HepG2 (cell line): ENCODE measurements around the gene KIZ. TPM values are rescaled to one million over a fixed set of nuclear protein-coding genes. Genes with fewer than 3 reads are reported as not detected.
A peak's percentile ranks its signal among the peaks of the same experiment; 100 is the strongest.

Experiments used
- ATAC-seq: fragments of 200-7000 bp; cut with Tn5 transposase; 3 replicates; pipeline ENCODE4 v1.9.1; 2020; ENCODE audit warnings: mild to moderate bottlenecking, moderate library complexity
- BruUV-seq: library from RNA; stranded (reverse); fragments of 400-500 nt; replicated peaks from 2 replicates; lab custom pipeline; 2021; lab: Mats Ljungman, UMichigan
- CTCF ChIA-PET: fragments of 300-600 bp; formaldehyde crosslinking; extraction: SDS; loops from one replicate; lab custom pipeline; 2021; ENCODE audit warnings: low total read pairs, inconsistent platforms, low intra/inter-chr PET ratio; lab: Yijun Ruan, JAX
- POLR2A ChIA-PET: fragments of 350-600 bp; sonication (Branson Sonifier 250); formaldehyde crosslinking; loops from one replicate; lab custom pipeline; 2020; ENCODE audit warnings: antibody characterized with exemption, inconsistent platforms; lab: Yijun Ruan, JAX
- DNase-seq: peaks from one replicate; pipeline ENCODE4 v3.0.0-alpha.2; 2015; ENCODE audit warnings: low spot score
- FAIRE-seq: peaks from 3 replicates; lab custom pipeline; 2011; peaks lifted over from hg19 to GRCh38; lab: Jason Lieb, UNC
- H2AFZ ChIP-seq: one replicate; pipeline ENCODE4 v1.6.1; 2011; ENCODE audit warnings: low read length, inconsistent platforms
- H3K27ac ChIP-seq: fragments of 300-600 bp; 3 replicates; pipeline ENCODE4 v1.8.0; 2011; ENCODE audit warnings: mixed run types, mild to moderate bottlenecking, mixed read lengths, low read length, inconsistent platforms; ENCODE audit not compliant: insufficient read depth; ENCODE audit errors: extremely low read length
- H3K27me3 ChIP-seq, 2 experiments: fragments of 200-600 bp in 1 of 2; 2 replicates in 1 of 2; 3 replicates in 1 of 2; pipeline versions ENCODE4 v1.6.0 to v1.8.0; 2011; ENCODE audit warnings: low read length in 2 of 2, mild to moderate bottlenecking in 2 of 2, moderate library complexity in 2 of 2, inconsistent platforms in 1 of 2; ENCODE audit not compliant: insufficient read depth in 2 of 2, control insufficient read depth in 1 of 2
- H3K36me3 ChIP-seq, 2 experiments: fragments of 200-600 bp in 1 of 2; replicated peaks in 1 of 2; 2 replicates in 1 of 2; 3 replicates in 1 of 2; pipeline versions ENCODE4 v1.5.1 to v1.8.0; 2011; ENCODE audit warnings: low read length in 2 of 2, inconsistent platforms in 1 of 2; ENCODE audit not compliant: insufficient read depth in 2 of 2, control insufficient read depth in 1 of 2
- H3K4me1 ChIP-seq: 2 replicates; pipeline ENCODE4 v1.5.1; 2012; ENCODE audit warnings: low read length, inconsistent platforms; ENCODE audit not compliant: insufficient read depth
- H3K4me2 ChIP-seq: 2 replicates; pipeline ENCODE4 v1.6.0; 2011; ENCODE audit warnings: low read depth, low read length, inconsistent platforms
- H3K4me3 ChIP-seq, 3 experiments: fragments of 200-600 bp in 1 of 3; sonication (generic), shearing (Covaris generic) in 1 of 3; replicated peaks in 1 of 3; 2 replicates each; pipeline ENCODE4 v1.5.1; 2011 to 2016; ENCODE audit warnings: low read length in 3 of 3, inconsistent platforms in 2 of 3, low read depth in 2 of 3, mild to moderate bottlenecking in 2 of 3, control low read depth in 1 of 3, mixed read lengths in 1 of 3; ENCODE audit not compliant: insufficient read depth in 1 of 3
- H3K79me2 ChIP-seq: one replicate; pipeline ENCODE4 v1.6.1; 2011; ENCODE audit warnings: low read length, inconsistent platforms; ENCODE audit not compliant: insufficient read depth
- H3K9ac ChIP-seq: 2 replicates; pipeline ENCODE4 v1.6.0; 2011; ENCODE audit warnings: mild to moderate bottlenecking, low read depth, low read length, inconsistent platforms; ENCODE audit not compliant: insufficient read depth
- H3K9me3 ChIP-seq: 2 replicates; pipeline ENCODE4 v1.5.1; 2012; ENCODE audit warnings: mild to moderate bottlenecking, low read length
- H4K20me1 ChIP-seq: 2 replicates; pipeline ENCODE4 v1.6.0; 2011; ENCODE audit warnings: inconsistent platforms, mild to moderate bottlenecking, low read length, moderate library complexity; ENCODE audit not compliant: insufficient read depth
- GPN1 ChIP-seq: sonication (generic); formaldehyde crosslinking; IDR thresholded peaks from 2 replicates; pipeline ENCODE4 v1.5.1; 2020; ENCODE audit warnings: missing genetic modification reagents, borderline replicate concordance
- MNT ChIP-seq: fragments of 450-650 bp; IDR thresholded peaks from 2 replicates; pipeline ENCODE4 v1.6.1; 2016
- ZBTB49 ChIP-seq: sonication (generic); formaldehyde crosslinking; IDR thresholded peaks from 2 replicates; pipeline ENCODE4 v1.4.0; 2020; ENCODE audit warnings: missing genetic modification reagents, borderline replicate concordance
- ZNF260 ChIP-seq: sonication (generic); formaldehyde crosslinking; IDR thresholded peaks from 2 replicates; pipeline ENCODE4 v1.4.0; 2020; ENCODE audit warnings: missing genetic modification reagents, low read depth, mild to moderate bottlenecking, borderline replicate concordance
- ZNF576 ChIP-seq: sonication (generic); formaldehyde crosslinking; IDR thresholded peaks from 2 replicates; pipeline ENCODE4 v1.4.0; 2020; ENCODE audit warnings: mild to moderate bottlenecking, missing genetic modification reagents
- WGBS: methylation state at CpG from one replicate; pipeline ENCODE4 v1.1.6; 2017; ENCODE audit warnings: low lambda C conversion rate; 5-methylcytosine and 5-hydroxymethylcytosine counted together
- in situ Hi-C: cut with HindIII; loops from 2 replicates; pipeline ENCODE4 v1.10.0; 2017; ENCODE audit warnings: low pct_unique_long_range_greater_than_20kb; ENCODE audit not compliant: extremely low pct_ligation_motif_present
- intact Hi-C: fragments of 100-400 bp; cut with micrococcal nuclease; formaldehyde crosslinking; loops from one replicate; pipeline ENCODE4 v1.10.0; 2022; ENCODE audit not compliant: unreplicated experiment
- polyA plus RNA-seq, 8 experiments: library from polyadenylated mRNA; depleted of rRNA in 3 of 8; stranded (reverse) in 7 of 8; unstranded in 1 of 8; fragments of >200 nt; fragmentation: Illumina TruSeq in 4 of 8; extraction: Trizol in 4 of 8; gene quantifications; 2 replicates each; pipeline versions ENCODE4 v1.2.1 to v1.2.3, GENCODE V29; 2011 to 2016; ENCODE audit warnings: low read depth in 4 of 8, missing spikeins in 1 of 8, mixed read lengths in 1 of 8; ENCODE audit not compliant: insufficient read depth in 1 of 8
- total RNA-seq, 5 experiments: library from RNA; depleted of rRNA; stranded (reverse); fragments of >200 nt; fragmentation: Illumina TruSeq; extraction: Trizol; gene quantifications; 2 replicates each; pipeline ENCODE4 v1.2.3, GENCODE V29; 2016; ENCODE audit warnings: low read depth in 1 of 5

KIZ gene
- total and polyA plus RNA-seq, 2 of the 13 experiments (the other 11 are each of a cell fraction or from before 2014, with no cell fraction given): 46.3 to 114 TPM

DNA sequence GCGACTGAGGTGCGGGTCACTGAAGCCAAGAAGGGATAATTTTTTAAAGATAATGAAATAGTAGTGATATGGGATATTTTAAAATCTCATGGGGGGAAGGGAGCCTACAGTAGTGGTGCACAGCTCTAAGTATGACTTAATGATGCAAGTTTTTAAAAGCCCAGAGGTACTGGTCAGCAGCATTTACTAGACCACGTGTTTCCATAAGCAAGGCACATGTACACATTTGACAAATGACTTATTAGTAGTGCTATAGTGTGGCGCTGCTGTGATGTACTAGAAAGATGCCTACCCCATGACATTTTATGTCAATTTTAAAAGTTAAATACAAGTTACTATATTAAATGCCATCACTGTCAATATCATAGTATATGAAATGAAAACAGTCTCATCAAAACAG is 12.2 kb upstream of the KIZ start:
- ATAC-seq: no peak
- no peak for DNase-seq
- Histone ChIP-seq H3K36me3 (no peaks in the 10 kb centered on the region), H3K79me2 (no peaks in the 10 kb centered on the region), H4K20me1 (no peaks in the 10 kb centered on the region), H3K4me3 (no peak overlapping the region), H3K4me2 (no peak overlapping the region), H3K4me1 (no peaks in the 10 kb centered on the region), H2AFZ (no peak overlapping the region), H3K27me3 (no peaks in the 10 kb centered on the region; a peak in 1 of 5 replicates)
- 67% methylated on average over 4 of the region's 4 CpGs for WGBS
- intact Hi-C loops: no loop called here
- FAIRE-seq: no peak
- TF ChIP-seq ZNF260 (CRISPR knock-in tag) (no peak), ZNF576 (CRISPR knock-in tag) (no peak), GPN1 (CRISPR knock-in tag) (no peak), MNT (peak; percentile 100), ZBTB49 (CRISPR knock-in tag) (no peak)
- TF ChIP-seq, all 625 proteins: peak for 1
- ChIA-PET CTCF (no interaction called here), POLR2A (interaction anchor here (2.4 kb wide), 1 partner anchor 12 kb away, joined by 6 read pairs; the partner anchor contains the start of gene KIZ)
- in situ Hi-C loops: no loop called here
- H3K27ac ChIP-seq: no peak overlapping the region
- no TSS peak for BruUV-seq
- H3K9me3 ChIP-seq: no peaks in the 10 kb centered on the region
- H3K9ac ChIP-seq: no peak overlapping the region
